Embryonic facial prominence (tissue), 1 donor: ENCODE measurements around the gene ACBD6.
"Not testable (repeated sequence)": the region's sequence is repeated elsewhere in the genome, so short reads cannot be mapped to it uniquely, and the experiment has no call there.

Experiments used
- DNase-seq: peaks from one replicate; pipeline ENCODE4 v3.0.0-alpha.2; 2016; ENCODE audit errors: extremely low spot score

ACBD6 gene

GRCh38 chr1:180488661-180489060, 13.7 kb downstream of the ACBD6 start:
- no peak for DNase-seq

DNA sequence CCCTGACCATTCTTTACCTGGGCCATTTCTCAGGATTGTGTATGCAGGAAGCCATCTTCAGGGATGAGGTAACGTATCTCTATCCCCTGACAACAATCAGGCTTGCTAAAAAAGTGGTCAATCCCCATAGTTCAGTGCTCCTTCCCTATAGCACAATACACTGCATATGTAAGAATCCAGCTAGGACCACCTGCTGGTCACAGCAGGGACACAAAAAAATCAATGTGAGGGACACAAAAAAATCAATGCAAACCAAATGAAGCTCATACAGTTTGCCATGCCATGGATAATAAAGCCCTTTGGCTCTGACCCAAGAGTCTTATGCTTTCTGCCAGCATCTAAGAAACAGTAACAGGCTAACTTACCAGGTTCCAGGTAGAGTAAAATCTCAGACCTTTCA, 16.3 kb downstream of the ACBD6 start:
- DNase-seq: no peak

GRCh38 chr1:180484490-180484889, 17.9 kb downstream of the ACBD6 start:
- no peak for DNase-seq

GRCh38 chr1:180482425-180483275, 19.7 kb downstream of the ACBD6 start:
- DNase-seq: peak; percentile 29

GRCh38 chr1:180470031-180470430, 32.3 kb downstream of the ACBD6 start:
- no peak for DNase-seq

GRCh38 chr1:180468311-180468710, 34.1 kb downstream of the ACBD6 start:
- no peak for DNase-seq

DNA sequence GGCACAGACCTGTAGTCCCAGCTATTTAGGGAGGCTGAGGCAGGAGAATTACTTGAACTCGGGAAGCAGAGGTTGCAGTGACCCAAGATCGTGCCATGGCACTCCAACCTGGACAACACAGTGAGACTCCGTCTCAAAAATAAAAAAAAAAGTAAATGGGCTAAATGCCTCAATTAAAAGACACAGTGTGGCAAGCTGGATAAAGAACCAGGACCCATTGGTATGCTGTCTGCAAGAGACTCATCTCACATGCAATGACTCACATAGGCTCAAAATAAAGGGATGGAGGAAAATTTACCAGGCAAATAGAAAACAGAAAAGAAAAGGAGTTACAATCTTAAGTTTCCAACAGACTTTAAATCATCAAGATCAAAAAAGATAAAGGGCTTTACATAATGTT, 40.3 kb downstream of the ACBD6 start:
- no peak for DNase-seq

DNA sequence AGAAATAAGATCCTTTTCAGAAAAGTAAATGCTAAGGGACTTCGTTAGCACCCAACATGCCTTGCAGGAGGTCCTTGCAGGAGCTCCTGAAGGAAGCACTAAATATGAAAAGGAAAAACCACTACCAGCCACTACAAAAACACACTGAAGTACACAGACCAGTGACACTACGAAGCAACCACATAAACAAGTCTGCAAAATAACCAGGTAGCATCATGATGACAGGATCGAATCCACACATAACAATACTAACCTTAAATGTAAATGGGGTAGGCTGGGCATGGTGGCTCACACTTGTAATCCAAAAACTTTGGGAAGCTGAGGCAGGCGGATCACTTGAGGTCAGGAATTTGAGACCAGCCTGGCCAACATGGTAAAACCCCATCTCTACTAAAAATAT, 40.7 kb downstream of the ACBD6 start:
- DNase-seq: not testable (repeated sequence)

DNA sequence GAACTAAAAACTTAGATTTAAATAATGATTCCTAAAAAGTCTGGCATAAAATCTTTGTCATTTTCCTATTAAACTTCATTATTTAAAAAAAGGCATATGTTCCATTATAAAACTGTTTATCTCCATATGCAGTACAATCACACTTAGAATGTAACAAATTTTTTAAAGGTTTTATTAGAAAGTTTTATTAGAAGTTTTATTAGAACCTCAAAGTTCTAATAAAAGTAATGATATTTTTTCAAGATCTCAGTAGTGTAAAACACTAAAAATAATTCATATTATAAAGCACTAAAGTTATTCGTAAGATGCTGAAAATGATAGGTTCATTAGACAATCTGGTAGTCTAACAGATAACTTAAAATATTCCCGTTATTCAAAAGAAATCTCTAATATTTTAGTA, 43.6 kb downstream of the ACBD6 start:
- DNase-seq: no peak

GRCh38 chr1:180456191-180456590, 46.2 kb downstream of the ACBD6 start:
- no peak for DNase-seq

GRCh38 chr1:180451504-180451903, 50.9 kb downstream of the ACBD6 start:
- no peak for DNase-seq

- no peak for DNase-seq
Measured at GRCh38 chr1:180444522-180444921, 57.9 kb downstream of the ACBD6 start.

GRCh38 chr1:180440335-180440734, 62.0 kb downstream of the ACBD6 start:
- DNase-seq: no peak

DNA sequence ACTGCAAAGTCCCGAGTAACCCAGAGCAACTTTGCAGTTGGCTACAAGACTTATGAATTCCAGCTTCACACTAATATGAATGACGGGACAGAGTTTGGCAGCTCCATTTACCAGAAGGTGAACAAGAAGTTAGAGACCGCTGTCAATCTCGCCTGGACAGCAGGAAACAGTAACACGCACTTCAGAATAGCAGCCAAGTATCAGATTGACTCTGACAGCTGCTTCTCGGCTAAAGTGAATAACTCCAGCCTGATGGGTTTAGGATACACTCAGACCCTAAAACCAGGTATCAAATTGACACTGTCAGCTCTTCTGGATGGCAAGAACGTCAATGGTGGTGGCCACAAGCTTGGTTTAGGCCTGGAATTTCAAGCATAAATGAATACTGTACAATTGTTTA, 66.8 kb downstream of the ACBD6 start:
- no peak for DNase-seq

DNA sequence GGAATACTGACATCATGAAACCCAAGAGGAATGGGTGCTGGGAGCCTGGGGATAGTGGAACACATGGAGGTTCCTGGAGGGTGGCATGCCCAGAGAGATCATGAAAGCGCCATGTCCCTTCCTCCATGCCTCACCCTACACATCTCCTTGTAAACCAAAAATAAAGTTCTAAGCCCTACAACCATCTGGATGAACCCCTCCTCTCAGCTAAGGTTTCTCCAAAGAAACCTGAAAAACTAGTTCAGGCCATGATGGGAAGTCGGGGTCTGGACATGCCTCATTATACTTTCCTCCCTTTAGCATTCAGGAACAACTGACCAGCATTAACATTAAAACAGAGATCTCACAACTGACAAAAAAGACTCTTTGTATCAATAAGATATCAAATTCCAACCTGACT, 68.5 kb downstream of the ACBD6 start:
- DNase-seq: no peak

DNA sequence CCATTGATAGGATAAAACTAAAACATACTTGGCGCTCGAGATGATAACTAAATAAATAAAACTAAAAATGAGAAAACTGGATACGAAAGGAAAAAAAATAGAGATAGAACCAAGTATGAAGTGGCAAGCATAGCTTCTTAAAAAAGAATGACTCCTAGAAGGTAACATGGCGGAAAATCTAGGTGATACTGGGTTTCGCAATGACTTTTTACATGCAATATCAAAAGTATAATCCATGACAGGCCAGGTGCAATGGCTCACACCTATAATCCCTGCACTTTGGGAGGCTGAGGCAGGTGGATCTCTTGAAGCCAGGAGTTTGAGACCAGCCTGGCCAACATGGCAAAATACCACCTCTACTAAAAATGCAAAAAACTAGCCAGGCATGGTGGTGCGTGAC, 70.7 kb downstream of the ACBD6 start:
- DNase-seq: no peak

DNA sequence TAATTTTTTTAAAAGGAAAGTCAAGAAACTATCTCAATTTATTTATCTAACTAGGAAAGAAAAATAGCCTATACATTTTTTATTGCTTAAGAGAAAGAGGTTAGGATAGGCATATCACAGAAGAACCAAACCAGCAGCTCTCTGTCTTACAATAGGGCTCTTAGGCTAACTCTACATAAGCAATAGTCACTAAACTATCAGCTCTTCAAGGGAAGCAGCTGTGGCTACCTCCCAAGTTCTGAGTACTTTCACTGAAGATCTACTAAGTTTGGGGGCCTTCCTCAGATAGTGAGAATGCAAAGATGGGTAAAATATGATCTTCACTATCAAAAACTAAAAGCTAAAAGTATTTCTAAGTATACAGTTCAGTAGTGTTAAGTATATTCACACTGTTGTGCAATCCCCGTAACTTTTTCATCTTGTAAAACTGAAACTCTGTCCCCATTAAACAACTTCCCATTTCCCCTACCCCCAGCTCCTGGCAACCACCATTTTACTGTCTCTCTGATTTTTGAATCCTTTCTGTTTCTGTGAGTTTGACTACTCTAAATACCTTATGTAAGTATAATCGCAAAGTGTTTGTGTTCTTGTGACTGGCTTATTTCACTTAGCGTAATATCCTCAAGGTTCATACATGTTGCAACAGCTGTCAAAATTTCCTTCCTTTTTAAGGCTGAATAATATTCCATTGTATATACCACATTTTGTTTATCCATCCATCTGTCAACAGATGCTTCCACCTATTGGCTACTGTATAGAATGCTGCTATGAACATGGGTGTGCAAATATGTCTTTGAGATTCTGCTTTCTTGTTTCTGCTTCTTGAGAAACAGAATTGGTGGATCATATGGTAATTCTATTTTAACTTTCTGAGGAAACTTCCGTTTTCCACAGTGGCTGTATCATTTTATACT, 73.3 kb downstream of the ACBD6 start:
- no peak for DNase-seq

- DNase-seq: no peak
Measured at GRCh38 chr1:180425952-180426351, 76.4 kb downstream of the ACBD6 start.

- DNase-seq: no peak
Measured at GRCh38 chr1:180424848-180425457, 77.4 kb downstream of the ACBD6 start.

DNA sequence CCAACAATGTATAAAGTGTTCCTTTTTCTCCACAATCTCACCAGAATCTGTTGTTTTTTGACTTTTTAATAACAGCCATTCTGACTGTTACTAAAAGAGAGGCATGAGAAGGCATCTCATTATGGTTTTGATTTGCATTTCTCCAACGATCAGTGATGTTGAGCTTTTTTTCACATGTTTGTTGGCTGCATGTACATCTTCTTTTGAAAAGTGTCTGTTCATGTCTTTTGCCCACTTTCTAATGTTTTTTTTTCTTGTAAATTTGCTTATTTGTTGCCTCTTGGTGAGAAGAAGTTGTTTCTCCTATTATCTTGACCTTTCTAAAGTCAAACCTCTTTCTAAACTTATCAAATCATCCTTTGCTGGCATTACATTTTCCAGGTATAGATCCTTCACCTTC, 80.8 kb downstream of the ACBD6 start:
- DNase-seq: no peak

GRCh38 chr1:180421145-180421544, 81.2 kb downstream of the ACBD6 start:
- not testable (repeated sequence) for DNase-seq

GRCh38 chr1:180415985-180416633, 86.3 kb downstream of the ACBD6 start:
- DNase-seq: no peak
